GM19238 (cell line): ENCODE results near the gene CFAP97D2.
A peak's percentile ranks its signal among the peaks of the same experiment; 100 is the strongest.

Experiments
- DNase-seq: peaks from one replicate; pipeline ENCODE4 v3.0.0; 2011; ENCODE audit warnings: low spot score; ENCODE audit not compliant: insufficient read length

The CFAP97D2 gene

GRCh38 chr13:114199954-114200353, 20.9 kb downstream of the CFAP97D2 start:
- no peak for DNase-seq

GRCh38 chr13:114200399-114200911, 21.4 kb downstream of the CFAP97D2 start:
- no peak for DNase-seq

DNA sequence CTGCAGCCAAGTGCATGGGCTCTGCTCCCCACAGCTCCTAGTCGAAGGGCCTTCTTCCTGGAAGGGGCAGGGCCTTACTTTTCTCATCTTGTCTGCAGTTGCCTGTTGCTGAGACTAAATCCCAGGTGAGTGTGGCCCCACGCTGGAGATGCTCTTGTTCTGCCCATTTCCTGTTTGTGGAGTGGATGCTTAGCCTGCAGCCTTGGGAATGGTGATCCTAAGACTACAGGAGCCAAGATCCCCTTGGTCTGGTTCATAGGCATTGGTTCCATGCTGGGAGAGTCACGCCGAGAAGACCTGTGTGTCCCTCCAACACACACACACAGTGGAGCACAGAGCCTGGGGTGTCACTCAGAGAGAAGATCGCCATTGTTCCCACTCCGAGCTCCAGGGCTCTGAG, 23.5 kb downstream of the CFAP97D2 start:
- no peak for DNase-seq

GRCh38 chr13:114203536-114203935, 24.5 kb downstream of the CFAP97D2 start:
- DNase-seq = no peak

- DNase-seq = no peak
Observed at GRCh38 chr13:114204894-114205293, 25.8 kb downstream of the CFAP97D2 start.

DNA sequence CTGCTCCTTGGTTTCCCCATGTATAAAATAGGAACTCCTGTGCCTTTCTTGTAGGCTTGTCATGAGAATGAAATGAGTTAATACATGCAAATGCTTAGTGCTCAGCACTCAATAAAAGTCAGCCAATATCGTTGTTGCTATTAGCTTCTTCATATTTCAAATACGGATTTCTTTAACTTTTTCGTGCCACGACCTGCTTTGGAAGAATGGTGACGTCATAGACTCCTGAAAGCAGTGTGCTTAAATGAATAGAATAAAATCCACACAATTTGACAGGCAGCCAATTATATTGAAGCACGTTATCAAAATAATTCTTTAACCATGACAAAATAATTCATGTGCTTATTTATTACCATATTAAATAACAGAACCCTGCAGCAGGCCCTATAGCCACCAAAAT, 29.1 kb downstream of the CFAP97D2 start:
- no peak for DNase-seq

DNA sequence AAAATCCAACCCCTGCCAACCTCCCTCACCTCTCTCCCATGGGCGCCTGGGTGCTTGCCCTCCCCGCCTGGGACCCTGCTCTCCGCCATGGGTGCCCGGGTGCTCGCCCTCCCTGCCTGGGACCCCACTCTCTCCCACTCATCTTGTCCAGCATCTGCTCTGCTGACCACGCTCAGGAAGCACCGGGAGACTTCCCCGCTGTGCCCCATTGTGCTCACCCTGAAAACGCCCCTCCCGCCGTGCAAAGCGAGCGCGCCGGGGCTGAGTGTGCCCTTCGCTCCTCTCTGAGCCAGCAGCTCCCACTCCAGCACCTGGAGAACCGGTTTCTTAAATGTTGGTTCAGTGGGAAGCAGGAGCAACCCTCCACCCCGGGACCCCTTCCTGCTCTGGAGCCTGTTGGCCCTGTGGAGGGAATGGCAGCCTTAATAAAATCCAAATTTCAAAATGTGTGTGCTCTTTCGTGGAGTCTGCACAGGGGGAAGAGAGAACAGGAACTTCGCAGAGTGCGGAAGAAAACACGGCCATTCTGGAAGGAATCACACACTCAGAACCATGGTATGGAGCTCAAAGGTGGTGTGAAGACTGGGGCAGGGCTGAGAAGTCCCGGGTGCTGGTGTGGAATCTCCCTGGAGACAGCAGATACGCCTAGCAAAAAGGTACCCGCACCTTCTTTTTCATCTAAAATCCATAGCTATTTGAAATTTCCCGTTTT, 32.5 kb downstream of the CFAP97D2 start:
- DNase-seq = no peak

DNA sequence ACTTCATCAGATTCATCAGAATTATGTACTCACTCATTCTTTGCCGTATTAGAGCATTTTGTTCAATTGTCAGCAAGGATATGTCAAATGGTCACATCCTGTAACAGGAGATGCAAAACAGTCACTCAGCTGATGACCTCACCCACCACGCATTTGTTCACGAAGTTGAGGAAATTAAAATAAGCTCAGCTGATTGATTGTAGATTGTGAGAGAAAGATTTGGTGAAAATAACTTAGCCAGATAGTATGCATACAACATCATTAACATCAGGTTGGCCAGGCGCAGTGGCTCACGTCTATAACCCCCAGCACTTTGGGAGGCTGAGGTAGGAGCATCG, 33.1 kb downstream of the CFAP97D2 start:
- DNase-seq = no peak

DNA sequence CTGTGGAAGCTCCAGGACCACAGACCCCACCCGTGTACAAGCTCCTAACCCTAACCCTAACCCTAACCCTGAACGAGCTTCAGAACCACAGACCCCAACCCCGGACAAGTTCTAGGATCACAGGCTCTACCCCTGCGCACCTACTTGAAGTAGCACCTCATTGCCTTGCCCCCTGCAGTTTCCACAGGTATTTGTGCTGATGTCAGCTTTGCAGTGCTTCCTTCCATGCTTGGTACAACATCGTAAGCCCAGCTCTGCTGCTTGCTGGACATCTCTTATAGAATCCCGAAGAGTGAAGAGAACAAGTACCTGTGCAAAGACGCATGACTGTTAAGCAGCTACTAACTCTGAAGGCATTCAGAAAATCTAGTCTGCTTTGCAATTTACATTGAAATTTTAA, 34.9 kb downstream of the CFAP97D2 start:
- no peak for DNase-seq

DNA sequence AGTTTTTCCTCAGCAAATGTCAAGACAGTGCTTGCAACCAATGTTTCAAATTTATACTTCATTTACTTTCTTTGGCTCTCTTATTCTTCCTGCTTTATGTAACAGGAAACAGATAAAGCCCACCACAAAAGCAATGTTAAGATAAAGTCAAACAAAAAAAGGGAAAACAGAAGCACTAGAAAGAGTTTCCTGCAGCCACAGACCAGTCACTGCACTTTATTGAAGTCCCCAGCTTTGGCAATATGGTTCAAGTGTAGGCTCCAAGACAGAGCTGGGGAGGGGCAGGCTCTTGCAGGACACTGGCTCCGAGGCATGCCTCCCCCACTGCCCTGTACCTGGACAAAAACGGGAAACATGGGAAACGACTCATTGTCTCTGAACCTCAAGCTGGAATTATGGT, 40.3 kb downstream of the CFAP97D2 start:
- no peak for DNase-seq

DNA sequence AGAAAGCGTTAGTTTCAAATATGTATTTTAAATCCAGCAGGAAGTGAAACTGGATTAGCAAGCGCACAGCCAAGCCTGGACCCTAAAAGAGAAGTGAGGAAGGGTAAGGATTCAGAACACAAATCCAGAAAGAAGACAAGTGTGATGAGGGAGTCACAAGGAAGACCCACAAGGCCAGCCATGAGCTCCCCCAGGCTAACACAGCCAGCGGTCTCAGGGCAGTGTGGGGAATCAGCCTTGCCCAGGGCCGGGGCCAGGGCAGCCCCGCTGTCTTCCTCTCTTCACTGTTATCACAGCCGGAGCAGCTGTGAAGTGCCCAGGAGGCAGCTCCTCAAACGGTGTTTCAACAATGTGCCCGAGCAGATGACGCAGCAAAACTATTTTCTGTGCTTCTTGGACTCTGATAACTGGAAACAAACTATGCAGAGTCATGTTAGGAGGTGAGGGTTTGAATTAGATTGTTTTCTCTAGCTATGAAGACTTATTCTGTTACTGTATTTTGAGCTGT, 43.5 kb downstream of the CFAP97D2 start:
- DNase-seq = no peak

- no peak for DNase-seq
Observed at GRCh38 chr13:114224201-114224600, 45.1 kb downstream of the CFAP97D2 start.

DNA sequence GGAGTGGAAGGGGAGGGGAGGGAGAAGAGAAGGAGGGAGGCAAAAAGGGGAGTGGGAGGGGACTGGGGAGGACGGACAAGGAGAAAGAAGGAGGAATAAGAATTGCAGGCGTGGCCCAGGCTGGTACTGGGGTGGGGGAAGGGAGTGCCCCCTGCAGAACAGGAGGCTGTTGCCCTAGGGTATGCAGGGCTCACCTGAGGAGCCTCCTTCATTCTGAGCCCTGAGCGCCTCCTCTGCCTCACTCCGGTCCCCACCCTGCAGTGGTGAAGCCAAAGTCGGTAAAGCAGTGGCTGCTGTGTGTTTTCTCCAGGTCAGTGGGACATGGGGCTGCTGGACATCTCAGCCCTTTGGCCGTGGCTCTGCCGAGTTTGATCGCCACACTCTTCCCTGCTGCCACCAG, 46.6 kb downstream of the CFAP97D2 start:
- DNase-seq = no peak

- DNase-seq = no peak
Observed at GRCh38 chr13:114226088-114226487, 47.0 kb downstream of the CFAP97D2 start.

- DNase-seq = peak; percentile 79
Observed at GRCh38 chr13:114226699-114227323, 47.8 kb downstream of the CFAP97D2 start.

GRCh38 chr13:114227528-114227927, 48.5 kb downstream of the CFAP97D2 start:
- DNase-seq = no peak

DNA sequence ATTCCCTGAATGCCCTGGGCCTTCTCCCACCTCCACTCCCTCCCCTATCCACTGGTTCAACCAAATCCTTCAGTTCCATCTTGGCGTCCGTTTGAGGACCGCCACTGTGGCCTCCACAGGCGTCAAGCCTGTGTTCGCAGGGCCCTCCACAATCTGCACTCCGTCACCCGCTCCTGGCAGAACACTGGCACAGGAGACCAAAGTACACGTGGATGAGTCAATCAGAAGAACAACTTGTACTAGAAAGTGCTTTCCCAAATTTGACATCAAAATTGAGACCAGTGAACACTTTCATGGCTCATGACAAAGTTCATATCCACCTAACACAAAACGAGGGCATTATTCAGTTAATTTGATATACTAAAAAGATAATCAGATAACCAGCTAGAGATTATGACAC, 49.1 kb downstream of the CFAP97D2 start:
- no peak for DNase-seq

DNA sequence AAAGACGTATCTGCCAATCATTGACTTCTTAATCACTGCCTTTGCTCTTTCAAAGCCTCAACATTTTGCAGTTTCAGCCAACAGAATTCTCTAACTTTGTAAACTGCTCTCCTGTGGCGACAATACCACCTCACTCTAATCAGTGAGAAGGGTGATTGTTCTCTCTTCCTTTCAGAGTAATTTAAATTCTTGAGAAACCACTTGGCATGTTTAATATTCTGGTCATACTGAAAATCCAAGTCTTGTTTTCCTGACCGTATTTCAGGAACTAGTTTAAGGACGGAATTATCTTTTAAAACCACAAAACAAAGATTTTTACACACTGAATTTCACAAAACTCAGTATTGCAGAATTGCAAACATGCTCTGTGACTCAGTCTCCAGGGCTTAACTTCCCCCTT, 50.4 kb downstream of the CFAP97D2 start:
- no peak for DNase-seq

DNA sequence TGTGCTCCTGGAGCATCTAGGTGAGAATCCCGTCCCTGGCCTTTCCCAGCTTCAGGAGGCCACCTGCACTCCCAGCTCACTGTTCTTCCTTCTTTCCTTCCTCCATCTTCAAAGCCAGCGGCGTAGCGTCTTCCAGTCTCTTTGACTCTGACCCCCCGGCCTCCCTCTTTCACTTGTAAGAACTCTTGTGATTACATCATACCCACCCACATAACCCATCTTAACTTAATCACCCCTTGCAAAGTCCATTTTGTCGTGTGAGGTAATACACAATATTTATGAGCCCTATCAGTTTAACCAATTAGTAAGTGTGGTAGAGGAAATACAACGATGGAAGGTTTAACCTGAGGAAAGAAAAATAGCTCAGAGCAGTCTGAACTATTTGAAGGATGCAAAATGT, 51.1 kb downstream of the CFAP97D2 start:
- DNase-seq = no peak

DNA sequence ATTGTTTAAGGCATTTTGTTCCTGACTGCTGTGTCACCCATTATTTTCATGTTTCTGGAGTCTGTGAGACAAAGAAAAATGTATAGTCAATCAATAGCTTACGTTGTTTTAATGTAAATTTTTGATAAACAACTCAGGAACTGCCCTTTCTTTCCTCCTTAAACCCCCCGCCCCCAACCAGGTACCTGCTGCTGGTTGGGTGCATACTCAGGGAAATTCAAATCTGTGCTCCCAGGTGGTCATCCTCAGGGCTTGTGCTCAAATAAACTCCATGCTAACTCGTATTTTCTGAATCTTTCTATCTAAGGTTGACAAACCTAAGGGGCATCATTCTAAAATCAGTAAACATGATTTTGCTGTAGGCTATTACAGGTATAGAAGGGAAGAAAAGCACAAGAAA, 51.5 kb downstream of the CFAP97D2 start:
- DNase-seq = no peak

DNA sequence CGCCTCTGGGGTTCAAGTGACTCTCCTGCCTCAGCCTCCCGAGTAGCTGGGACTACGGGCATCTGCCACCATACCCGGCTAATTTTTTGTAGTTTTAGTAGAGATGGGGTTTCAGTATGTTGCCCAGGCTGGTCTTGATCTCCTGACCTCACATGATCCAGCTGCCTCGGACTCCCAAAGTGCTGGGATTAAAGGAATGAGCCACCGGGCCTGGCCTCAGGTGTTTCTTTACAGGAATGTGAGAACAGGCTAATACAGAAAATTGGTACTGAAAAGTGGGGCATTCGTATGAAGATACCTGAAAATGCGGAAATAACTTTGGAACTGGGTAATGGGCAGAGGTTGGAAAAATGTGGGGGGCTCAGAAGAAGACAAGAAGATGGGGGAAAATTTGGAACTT, 52.8 kb downstream of the CFAP97D2 start:
- no peak for DNase-seq

DNA sequence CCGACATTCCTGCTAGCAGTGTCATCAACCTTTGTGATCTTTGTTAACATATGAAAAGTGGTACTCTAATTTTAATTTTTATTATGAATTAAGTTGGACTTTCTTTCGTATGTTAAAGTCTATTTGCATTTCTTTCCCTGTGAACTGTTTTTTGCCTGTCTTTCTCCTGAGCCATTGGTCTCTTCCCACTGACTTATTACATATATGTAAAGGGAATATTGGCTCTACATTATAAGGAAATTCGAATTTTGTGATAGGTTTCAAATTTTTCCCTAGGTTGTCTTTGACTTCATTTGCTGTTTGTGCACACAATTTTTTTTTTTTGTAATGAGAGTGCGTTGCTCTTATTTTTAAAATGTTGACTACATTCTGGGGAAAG, 55.2 kb downstream of the CFAP97D2 start:
- no peak for DNase-seq
